Measurements from ENCODE around the gene AP3S1.

Gene AP3S1

DNA sequence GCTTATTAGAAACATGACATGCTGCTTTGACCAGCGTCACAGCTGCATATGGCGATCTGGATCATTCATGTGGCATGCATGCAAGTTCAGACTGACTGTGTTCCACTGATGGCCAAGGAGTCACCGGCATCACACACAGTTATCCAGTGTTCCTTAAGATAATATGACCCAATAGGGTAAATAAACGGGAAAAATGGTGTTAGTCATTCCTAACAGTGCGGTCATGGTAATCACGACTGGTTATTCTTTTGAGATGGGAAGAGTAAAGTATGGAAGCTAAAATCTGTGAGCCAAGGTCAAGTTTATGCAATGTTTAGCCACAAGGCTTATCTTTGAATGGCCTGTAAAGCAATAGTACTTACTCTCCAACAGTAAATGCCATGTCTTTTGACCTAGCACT is 91.3 kb downstream of the AP3S1 start:
- H3K4me3 Mint-ChIP-seq, result no peak overlapping the region
- DNase-seq (no peak), ATAC-seq (no peak)
- no peaks in the 10 kb centered on the region for H3K27me3 Mint-ChIP-seq
- H3K4me1 Mint-ChIP-seq, result no peaks in the 10 kb centered on the region
- H3K9me3 Mint-ChIP-seq, result no peaks in the 10 kb centered on the region
- H3K27ac Mint-ChIP-seq, result no peak overlapping the region

DNA sequence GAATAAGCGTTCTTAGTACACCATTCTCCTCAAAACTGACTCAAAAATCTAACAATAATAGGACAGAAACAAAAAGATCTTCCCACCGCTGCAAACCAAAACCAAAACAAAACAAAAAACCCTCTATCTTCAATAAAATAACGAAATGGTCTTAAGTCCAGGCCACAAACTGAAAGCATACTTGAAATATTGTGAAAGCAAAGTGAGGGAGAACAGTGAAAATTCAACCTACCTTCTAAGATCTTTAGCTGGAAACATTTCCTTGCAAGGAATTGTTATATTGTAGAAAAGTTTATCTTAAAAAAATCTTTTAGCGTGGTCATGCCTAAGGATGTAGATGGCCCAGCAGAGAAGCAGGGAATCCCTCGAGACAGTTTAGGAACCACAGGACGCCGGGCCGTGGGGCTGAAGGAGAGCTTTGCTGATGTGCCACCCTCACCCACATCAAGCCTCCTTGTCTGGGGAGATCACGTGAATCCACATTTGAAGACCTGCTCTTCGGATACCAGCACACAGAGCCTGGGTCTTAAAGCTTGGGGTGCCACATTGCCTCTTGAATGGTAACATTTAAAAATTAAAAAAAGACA is 92.7 kb downstream of the AP3S1 start:
- no peak for DNase-seq
- Mint-ChIP-seq H3K4me1 (no peaks in the 10 kb centered on the region), H3K4me3 (no peak overlapping the region), H3K9me3 (no peaks in the 10 kb centered on the region), H3K27ac (no peak overlapping the region), H3K27me3 (no peaks in the 10 kb centered on the region)
- no peak for ATAC-seq

DNA sequence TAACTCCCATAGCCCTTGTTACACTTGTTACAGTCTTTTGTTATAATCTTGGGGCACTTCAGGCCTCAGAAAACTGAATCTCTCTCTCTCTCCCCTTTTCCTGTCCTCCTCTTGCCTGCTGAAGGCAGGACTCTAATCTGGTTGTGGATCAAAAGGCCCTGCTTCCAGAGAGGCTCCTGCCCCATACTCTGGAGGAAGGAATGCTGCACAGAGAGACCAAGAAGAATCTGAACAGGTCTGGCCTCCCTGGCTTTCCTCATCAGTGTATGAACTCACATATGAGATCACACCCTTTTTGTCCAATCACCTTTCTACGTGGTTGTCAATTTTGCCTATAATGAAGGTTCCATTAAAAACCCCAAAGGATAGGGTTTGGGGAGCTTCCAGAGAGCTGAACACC is 94.3 kb downstream of the AP3S1 start:
- Mint-ChIP-seq H3K4me1 (no peaks in the 10 kb centered on the region), H3K9me3 (no peaks in the 10 kb centered on the region)

DNA sequence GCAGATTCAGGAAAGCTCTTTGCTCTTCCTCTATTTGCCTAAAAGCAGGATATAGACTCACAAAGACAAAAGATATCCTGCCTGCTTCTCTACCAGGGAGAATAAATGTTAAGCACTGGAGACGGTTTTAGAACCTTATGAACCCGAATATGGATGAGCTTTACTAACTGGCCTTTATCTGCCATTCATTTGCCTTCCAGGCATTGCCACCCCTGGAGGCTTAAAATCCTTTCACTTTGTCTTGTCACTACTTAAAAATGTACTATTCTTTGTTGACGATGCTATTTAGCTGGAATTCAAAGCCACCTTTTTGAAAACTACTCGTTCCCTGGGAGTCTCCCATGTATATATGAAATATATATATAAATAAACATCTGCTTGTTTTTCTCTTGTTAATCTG is 97.3 kb downstream of the AP3S1 start:
- no peak for ATAC-seq
- peaks cover 5% of the 10 kb centered on the region for H3K27me3 Mint-ChIP-seq
- no peaks in the 10 kb centered on the region for H3K9me3 Mint-ChIP-seq
- H3K4me3 Mint-ChIP-seq, result no peak overlapping the region
- no peak for DNase-seq
- H3K27ac Mint-ChIP-seq, result no peak overlapping the region
- no peaks in the 10 kb centered on the region for H3K4me1 Mint-ChIP-seq

More for the DNA sequence above, 94.3 kb downstream of the AP3S1 start:
- no peaks in the 10 kb centered on the region for H3K27me3 Mint-ChIP-seq
- H3K27ac Mint-ChIP-seq, result no peak overlapping the region
- H3K4me3 Mint-ChIP-seq, result no peak overlapping the region
- no peak for ATAC-seq
- DNase-seq, result no peak

DNA sequence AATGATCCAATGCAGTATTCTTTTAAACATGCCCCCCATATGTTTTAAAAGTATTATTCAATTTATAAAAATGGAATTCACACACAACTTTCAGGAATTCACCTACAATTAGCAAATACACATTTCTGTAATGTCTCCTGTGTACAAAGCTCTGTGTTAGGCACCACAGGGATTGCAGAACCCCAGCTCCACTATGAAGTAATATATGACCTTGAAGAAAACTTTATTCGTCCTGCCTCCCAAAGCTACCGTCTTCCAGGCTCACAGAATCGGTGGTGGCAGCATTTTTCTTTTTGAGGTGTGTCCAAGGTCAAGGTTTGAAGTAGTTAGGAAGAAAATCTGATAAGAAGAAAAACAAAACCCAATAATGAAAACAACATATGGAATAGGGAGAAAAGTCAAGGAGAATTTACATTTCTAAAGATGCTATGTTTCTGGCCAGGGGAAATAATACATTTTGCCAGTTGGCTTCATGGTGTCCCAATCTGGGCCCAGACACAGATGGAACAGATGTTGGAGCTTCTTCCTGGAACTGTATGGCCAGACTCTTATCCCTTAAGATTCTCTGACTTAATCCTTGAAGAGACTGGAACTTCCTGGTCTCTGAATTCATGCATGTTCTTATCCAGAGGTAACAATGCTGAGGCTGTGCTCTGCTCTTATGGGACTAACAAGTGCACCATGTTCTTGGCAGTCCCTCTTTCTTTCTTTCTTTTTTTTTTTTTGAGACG is 98.5 kb downstream of the AP3S1 start:
- H3K4me1 Mint-ChIP-seq, result no peaks in the 10 kb centered on the region

DNA sequence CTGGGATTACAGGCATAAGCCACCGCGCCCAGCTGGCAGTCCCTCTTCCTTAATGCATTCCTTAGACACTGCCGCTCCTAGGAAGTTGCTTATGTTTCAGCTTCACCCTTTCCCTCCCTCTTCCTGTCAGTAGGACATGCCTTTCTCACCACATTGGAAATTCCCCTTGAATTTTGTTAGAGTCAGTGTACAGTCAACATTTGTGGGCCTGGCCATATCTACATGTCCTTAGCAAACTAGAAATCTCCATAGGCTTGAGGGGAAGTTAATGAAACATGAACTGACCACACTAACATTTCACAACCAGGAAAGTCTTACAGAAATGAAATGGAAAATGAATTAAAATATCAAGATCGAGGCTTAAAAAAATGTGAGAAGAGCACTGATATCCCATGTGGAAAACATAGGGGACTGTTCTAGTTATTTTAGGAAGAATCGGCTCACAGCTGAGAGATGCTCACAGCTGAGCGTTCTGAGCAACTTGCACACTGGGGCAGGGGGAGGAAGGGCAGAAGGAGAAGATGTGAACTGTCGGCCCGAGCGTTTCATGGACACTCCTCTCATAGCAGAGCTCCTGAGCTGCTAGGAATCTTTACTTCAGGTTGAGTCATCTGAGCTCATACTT is 99.4 kb downstream of the AP3S1 start:
- no peak for ATAC-seq
- DNase-seq, result no peak

More for the DNA sequence above, 98.5 kb downstream of the AP3S1 start:
- Mint-ChIP-seq H3K4me3 (no peak overlapping the region), H3K27me3 (peaks cover 5% of the 10 kb centered on the region), H3K9me3 (no peaks in the 10 kb centered on the region), H3K27ac (no peak overlapping the region)
- DNase-seq, result no peak
- ATAC-seq, result no peak

DNA sequence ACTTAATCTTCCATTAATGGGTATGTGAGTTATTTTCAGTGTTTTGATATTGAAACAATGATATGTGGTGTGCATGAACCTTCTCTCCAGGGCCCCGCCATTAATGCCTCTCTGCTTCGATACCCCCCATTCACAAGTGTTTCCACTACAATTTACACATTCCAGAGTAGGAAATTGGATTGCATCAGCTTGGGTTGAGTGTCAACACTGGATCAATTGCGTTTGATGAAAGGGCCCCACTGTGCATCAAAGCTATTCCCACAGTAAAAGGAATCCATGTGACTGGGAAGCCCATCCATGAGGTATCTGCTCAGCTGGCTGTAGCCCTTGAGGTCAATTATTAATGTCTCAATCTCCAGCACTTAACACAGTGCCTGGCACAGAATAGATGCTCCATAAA is 102.8 kb downstream of the AP3S1 start:
- Mint-ChIP-seq H3K4me3 (no peak overlapping the region), H3K27ac (no peak overlapping the region), H3K9me3 (no peaks in the 10 kb centered on the region), H3K4me1 (no peaks in the 10 kb centered on the region), H3K27me3 (peaks cover 5% of the 10 kb centered on the region)
- DNase-seq (no peak), ATAC-seq (no peak)

More for the DNA sequence above, 99.4 kb downstream of the AP3S1 start:
- no peaks in the 10 kb centered on the region for H3K9me3 Mint-ChIP-seq
- H3K4me3 Mint-ChIP-seq, result no peak overlapping the region
- H3K27ac Mint-ChIP-seq, result no peak overlapping the region
- no peaks in the 10 kb centered on the region for H3K4me1 Mint-ChIP-seq
- H3K27me3 Mint-ChIP-seq, result peaks cover 5% of the 10 kb centered on the region

DNA sequence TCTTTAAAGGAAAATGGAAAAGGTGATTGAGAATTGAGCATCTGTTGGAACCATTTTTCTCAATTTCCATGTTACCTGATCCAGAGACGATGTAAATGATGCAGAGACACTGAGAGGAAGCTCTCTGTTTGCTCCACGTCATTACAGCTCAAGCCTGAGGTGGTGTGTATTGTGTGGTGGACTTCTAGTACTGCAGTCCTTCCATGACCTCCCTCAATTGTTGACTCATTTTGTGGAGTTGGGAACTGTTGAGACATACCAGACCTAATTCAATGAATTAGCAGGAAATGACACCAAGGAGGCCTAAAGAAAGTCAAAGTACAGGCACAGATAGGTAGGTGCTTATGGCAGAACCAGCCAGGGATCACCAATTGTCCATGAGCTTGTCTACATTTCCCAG is 104.9 kb downstream of the AP3S1 start:
- Mint-ChIP-seq H3K9me3 (no peaks in the 10 kb centered on the region), H3K27ac (no peak overlapping the region), H3K4me1 (no peaks in the 10 kb centered on the region), H3K27me3 (peaks cover 8% of the 10 kb centered on the region), H3K4me3 (no peak overlapping the region)
- DNase-seq (no peak), ATAC-seq (no peak)

DNA sequence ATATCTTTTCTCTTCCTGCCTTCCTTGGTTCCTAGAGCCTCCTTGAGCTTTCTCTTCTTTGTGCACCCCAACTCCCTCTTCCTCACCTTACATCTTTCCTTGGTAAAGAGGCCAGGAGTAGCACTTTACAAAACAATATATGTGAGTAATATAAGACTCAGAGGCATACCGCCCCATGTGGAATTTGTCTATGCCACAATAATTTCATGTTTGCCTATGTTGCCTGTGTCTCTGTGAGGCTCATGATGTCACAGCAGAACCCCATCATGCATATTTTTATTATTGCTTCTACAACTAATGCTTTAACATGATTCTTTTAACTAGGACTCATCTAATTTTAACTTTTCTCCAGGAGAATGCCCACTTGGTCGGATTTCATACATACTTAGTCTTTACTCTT is 105.5 kb downstream of the AP3S1 start:
- no peak for DNase-seq
- Mint-ChIP-seq H3K27me3 (peaks cover 13% of the 10 kb centered on the region), H3K4me1 (no peaks in the 10 kb centered on the region), H3K9me3 (no peaks in the 10 kb centered on the region), H3K4me3 (no peak overlapping the region), H3K27ac (no peak overlapping the region)
- no peak for ATAC-seq

DNA sequence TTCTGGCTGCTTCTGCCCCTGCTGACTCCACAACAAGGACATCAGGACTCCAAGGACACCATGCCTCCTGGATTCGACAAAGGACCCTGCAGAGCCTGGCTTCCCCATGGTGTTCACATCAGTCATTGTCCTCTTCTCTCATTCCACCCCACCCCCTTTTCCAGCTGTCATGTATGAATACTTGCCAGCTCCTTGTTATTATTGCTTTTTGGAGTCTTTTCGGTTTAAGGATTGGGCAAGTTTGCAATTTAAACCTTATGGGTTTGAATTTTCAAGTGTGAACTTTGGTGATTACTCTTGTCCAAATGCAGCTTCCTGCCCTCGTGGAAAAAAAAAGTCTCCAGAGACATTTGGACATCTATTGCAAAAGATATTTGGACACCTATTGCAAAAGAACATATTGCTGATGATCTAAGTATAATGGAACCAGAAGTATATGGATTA is 106.4 kb downstream of the AP3S1 start:
- peaks cover 13% of the 10 kb centered on the region for H3K27me3 Mint-ChIP-seq
- ATAC-seq (no peak), DNase-seq (no peak)
- H3K9me3 Mint-ChIP-seq, result no peaks in the 10 kb centered on the region
- no peaks in the 10 kb centered on the region for H3K4me1 Mint-ChIP-seq
- H3K27ac Mint-ChIP-seq, result no peak overlapping the region
- H3K4me3 Mint-ChIP-seq, result no peak overlapping the region

DNA sequence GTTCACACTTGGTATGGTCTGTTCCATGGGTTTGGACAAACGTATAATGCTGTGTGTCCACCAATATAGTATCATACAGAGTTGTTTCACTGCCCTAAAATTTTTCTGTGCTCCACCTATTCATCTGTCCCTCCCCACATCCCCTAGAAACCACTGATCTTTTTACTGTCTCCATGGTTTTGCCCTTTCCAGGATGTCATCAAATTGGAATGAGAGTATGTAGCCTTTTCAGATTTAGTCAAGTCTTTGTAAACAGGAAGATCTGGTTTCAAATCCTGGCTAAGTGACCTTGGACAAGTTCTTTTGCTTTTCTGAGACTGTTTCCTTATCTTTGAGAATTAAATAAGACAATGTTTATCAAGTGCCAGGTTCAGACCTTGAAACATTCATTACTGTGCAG is 107.4 kb downstream of the AP3S1 start:
- no peak for DNase-seq
- H3K9me3 Mint-ChIP-seq, result no peaks in the 10 kb centered on the region
- H3K27ac Mint-ChIP-seq, result no peak overlapping the region
- H3K4me1 Mint-ChIP-seq, result no peaks in the 10 kb centered on the region
- no peak overlapping the region for H3K4me3 Mint-ChIP-seq
- no peak for ATAC-seq
- peaks cover 13% of the 10 kb centered on the region for H3K27me3 Mint-ChIP-seq

DNA sequence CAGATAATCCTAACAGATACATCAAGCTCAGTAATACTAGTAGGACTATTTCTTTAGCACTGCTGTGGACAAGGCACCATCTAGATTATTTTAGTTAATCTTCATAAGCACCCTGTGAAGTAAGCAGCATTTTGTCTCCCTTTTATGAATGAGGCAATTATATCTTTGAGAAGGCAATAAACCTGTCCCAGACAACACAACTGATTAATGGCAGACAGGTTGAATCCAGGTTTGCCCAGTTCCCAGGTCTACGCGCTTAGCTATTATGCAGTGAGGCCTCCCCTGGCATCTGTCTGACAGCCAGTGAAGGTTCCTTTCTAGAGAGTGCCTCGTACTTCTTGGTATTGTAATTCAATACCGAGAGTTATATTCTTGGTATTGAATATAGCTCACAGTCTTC is 110.9 kb downstream of the AP3S1 start:
- Mint-ChIP-seq H3K4me1 (no peaks in the 10 kb centered on the region), H3K27me3 (peaks cover 13% of the 10 kb centered on the region), H3K9me3 (no peaks in the 10 kb centered on the region), H3K4me3 (no peak overlapping the region), H3K27ac (no peak overlapping the region)
- ATAC-seq (no peak), DNase-seq (no peak)

DNA sequence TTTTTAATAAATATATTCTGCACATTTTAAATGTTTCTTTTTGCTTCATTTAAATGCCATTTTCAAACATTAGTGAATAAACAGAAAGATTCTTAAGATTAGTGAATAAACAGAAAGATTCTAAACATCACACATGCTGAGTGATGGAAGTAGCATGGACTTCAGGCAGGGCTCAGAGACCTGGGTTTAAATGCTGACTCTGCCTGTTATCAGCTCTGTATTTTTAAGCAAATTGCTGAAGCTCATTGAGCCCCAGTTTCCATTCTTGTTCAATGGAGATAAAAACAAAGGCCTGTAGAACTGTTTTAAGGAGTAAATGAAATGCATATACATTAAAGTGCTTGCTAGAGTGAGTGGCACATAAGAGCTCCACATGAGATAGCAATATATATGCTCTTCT is 112.4 kb downstream of the AP3S1 start:
- no peak overlapping the region for H3K27ac Mint-ChIP-seq
- no peaks in the 10 kb centered on the region for H3K4me1 Mint-ChIP-seq
- no peak for DNase-seq
- H3K9me3 Mint-ChIP-seq, result no peaks in the 10 kb centered on the region
- H3K4me3 Mint-ChIP-seq, result no peak overlapping the region
- H3K27me3 Mint-ChIP-seq, result peaks cover 13% of the 10 kb centered on the region
- no peak for ATAC-seq

DNA sequence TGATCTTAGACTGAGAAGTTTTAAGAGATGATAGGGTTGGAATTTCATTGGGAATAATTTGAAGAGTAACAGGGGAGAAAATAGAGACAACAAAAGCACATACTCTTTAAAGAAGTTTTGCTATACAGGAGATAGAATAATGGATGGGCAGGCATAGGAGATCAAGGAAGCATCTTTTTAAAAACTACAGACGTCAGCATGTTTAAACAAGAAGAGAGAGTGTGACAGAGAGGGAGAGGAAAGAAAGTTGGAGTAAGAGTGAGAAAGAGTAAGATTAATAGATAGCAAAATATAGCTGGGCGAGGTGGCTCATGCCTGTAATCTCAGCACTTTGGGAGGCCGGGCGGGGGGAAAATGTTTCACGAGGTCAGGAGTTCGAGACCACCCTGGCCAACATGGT is 115.2 kb downstream of the AP3S1 start:
- ATAC-seq, result no peak
- Mint-ChIP-seq H3K4me1 (peaks cover 8% of the 10 kb centered on the region), H3K27ac (no peak overlapping the region), H3K4me3 (no peak overlapping the region), H3K27me3 (peaks cover 18% of the 10 kb centered on the region), H3K9me3 (no peaks in the 10 kb centered on the region)
- DNase-seq, result no peak

DNA sequence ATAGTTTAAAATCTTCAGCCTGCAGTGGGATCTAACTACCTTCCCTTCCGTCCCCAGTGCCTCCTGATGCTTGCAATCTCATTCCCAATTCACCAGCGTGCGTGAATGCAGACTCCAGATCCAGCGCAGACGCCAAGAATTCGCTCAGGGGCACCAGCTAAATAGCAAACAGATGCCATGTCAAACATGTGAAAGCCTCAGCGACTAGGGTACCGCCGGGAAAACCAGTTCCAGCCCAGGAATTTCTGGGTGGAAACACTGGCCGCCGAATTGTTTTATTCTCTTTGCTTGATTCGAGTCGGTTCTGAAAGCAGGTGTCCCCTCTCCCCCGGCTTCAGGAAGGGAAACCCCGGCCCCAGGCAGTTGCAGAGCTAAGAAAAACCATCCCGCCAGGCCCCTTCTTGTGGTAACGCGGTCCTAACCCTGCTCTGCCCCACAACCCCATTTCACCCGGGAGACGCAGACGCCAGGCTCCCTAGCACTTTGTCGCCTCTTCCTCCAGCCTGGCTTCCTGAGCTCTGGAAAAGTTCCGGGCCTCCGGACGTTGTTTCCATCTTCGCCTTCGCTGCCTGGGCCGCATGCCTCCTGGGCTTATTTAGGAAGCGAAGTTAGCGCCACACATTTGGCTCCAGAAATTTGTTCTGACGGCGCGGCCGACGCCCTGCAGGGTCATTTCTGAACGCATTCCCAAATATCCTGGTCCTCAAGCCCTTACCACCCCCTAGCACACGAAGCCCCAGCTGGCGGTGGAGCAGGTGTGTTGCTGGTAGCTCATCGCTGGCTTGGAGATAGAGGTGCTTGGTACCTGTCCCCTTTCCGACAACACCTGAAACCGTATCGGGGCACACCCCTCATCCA is 119.9 kb downstream of the AP3S1 start:
- H3K9me3 Mint-ChIP-seq, result no peaks in the 10 kb centered on the region
- H3K27me3 Mint-ChIP-seq, result peaks cover 58% of the 10 kb centered on the region
- peaks cover 13% of the 10 kb centered on the region for H3K4me1 Mint-ChIP-seq
- H3K27ac Mint-ChIP-seq, result no peak overlapping the region
- ATAC-seq (peak; percentile 39), DNase-seq (no peak)
- H3K4me3 Mint-ChIP-seq, result peak overlapping the region; percentile 46 to 60

DNA sequence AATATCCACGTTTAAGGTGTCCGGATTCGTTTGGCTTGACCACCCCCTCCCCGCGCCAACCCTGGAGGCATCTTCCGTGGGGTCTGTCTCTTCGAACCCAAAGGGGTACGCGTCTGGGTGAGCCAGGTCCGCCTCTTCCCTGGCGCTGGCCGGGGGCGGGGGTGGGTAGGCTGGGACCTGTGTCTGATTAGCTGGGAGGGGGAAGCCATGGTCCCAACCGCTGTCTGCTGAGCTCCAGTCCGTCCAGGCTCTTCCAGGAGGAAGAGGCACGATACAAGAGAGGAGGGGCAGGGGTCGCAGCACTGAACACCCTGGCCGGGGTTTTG is 120.5 kb downstream of the AP3S1 start, which contains the start of gene LVRN:
Gene LVRN (plus strand): TSS at position 237 of the 326 bp plus-strand sequence. CDS start 143 bp downstream, outside the sequence.
- DNase-seq (no peak), ATAC-seq (no peak)
- Mint-ChIP-seq H3K4me1 (peaks cover 13% of the 10 kb centered on the region), H3K27me3 (peaks cover 59% of the 10 kb centered on the region), H3K9me3 (no peaks in the 10 kb centered on the region), H3K27ac (no peak within 1 kb of the TSS), H3K4me3 (peak within 1 kb of the TSS; percentile 46 to 60)
